ENCODE results near the gene NAA15.
"Not testable (repeated sequence)": the region's sequence is repeated elsewhere in the genome, so short reads cannot be mapped to it uniquely, and the experiment has no call there.

Gene NAA15

DNA sequence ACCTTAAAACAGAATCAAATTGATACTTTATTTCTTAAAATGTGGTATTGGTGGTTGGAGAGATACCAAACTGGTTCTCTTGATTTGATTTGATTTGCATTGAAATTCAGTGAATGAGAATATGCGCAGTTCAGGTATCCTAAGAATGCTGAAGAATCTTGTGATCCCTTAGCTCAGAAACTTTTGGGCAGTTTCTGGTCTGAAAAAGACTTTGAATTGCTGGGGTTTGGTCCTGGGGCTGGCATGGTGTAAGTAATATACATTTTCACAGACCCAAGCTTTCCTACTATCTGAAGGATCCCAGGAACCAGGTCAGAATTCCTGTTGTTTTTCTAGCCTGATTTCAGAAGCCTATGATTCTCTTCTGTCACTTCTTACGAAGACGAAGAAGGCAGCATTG lies 159.3 kb downstream of the NAA15 start:
- no peak overlapping the region for H3K27ac Mint-ChIP-seq
- H3K36me3 Mint-ChIP-seq (ENCODE audit: low read depth) = peaks cover 15% of the 10 kb centered on the region
- peaks cover 43% of the 10 kb centered on the region for H3K4me1 Mint-ChIP-seq (ENCODE audit: low read depth)
- H3K27me3 Mint-ChIP-seq = no peaks in the 10 kb centered on the region
- H3K4me3 Mint-ChIP-seq = no peak overlapping the region
- no peaks in the 10 kb centered on the region for H3K9me3 Mint-ChIP-seq

DNA sequence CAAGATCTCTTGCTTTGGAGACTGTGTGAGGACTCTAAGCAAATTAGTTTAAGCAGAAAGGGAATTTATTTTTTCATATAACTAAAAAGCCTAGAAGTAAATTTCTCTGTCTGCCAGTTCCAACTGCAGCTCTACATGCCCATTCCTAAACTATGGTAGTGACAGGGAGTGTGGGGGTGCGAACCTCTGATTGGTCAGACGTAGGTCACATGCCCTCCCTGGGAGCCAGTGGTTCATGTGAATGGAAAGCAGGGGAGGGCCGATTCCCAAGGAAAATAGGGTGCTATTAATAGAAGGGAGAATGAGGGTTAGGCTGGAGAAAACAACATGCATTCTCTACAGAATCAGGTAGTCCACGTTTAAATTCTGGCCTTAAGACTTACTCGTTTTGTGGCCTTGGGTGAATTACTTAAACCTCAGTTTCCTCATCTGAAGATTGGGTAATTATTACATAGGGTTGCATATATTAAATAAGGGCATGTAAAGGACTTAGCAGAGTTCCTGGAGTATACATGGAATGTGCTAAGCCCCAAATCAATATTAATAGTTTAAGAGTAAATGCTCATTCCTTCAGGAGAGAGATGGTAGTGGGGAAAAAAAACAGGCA lies 159.8 kb downstream of the NAA15 start:
- Mint-ChIP-seq H3K9me3 (no peaks in the 10 kb centered on the region), H3K27ac (no peak overlapping the region), H3K4me3 (no peak overlapping the region), H3K4me1 (ENCODE audit: low read depth) (peaks cover 40% of the 10 kb centered on the region), H3K27me3 (no peaks in the 10 kb centered on the region), H3K36me3 (ENCODE audit: low read depth) (peaks cover 15% of the 10 kb centered on the region)

DNA sequence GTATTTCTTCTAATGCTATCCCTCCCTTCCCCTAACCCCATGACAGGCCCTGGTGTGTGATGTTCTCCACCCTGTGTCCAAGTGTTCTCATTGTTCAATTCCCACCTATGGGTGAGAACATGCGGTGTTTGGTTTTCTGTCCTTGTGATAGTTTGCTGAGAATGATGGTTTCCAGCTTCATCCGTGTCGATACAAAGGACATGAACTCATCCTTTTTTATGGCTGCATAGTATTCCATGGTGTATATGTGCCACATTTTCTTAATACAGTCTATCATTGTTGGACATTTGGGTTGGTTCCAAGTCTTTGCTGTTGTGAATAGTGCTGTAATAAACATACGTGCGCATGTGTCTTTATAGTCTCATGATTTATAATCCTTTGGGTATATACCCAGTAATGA lies 163.2 kb downstream of the NAA15 start:
- Mint-ChIP-seq H3K36me3 (ENCODE audit: low read depth) (peaks cover 31% of the 10 kb centered on the region), H3K9me3 (peaks cover 12% of the 10 kb centered on the region)

DNA sequence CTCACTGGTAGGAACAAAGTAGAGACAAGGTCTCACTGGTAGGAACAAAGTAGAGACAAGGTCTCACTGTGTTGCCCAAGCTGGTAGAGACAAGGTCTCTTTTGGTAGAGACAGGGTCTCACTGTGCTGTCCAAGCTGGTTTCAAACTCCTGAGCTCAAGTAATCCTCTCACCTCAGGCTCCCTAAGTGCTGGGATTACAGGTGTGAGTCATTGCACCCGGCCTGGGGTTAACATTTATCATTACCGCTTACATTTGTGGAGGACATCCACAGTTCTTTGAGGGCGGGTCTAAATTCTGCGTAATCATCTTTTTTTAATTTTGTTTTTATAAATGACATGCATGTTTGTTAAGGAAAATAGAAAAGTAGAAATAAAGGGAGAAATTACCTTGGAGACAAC lies 164.6 kb downstream of the NAA15 start:
- Mint-ChIP-seq H3K27me3 (no peaks in the 10 kb centered on the region), H3K4me3 (no peak overlapping the region), H3K9me3 (peaks cover 12% of the 10 kb centered on the region), H3K4me1 (ENCODE audit: low read depth) (peaks cover 4% of the 10 kb centered on the region), H3K36me3 (ENCODE audit: low read depth) (peaks cover 28% of the 10 kb centered on the region), H3K27ac (no peak overlapping the region)

More for the DNA sequence above, 163.2 kb downstream of the NAA15 start:
- H3K27me3 Mint-ChIP-seq; H3K4me3 Mint-ChIP-seq; H3K4me1 Mint-ChIP-seq (ENCODE audit: low read depth); H3K27ac Mint-ChIP-seq: not testable (repeated sequence)

GRCh38 chr4:139468756-139469155 lies 167.5 kb downstream of the NAA15 start:
- H3K36me3 Mint-ChIP-seq (ENCODE audit: low read depth) = peaks cover 41% of the 10 kb centered on the region
- not testable (repeated sequence) for H3K4me3 Mint-ChIP-seq

GRCh38 chr4:139469216-139469615 lies 167.9 kb downstream of the NAA15 start:
- peaks cover 22% of the 10 kb centered on the region for H3K9me3 Mint-ChIP-seq
- H3K4me1 Mint-ChIP-seq (ENCODE audit: low read depth) = peaks cover 10% of the 10 kb centered on the region
- H3K27ac Mint-ChIP-seq = no peak overlapping the region
- H3K4me3 Mint-ChIP-seq = no peak overlapping the region
- H3K36me3 Mint-ChIP-seq (ENCODE audit: low read depth) = peaks cover 42% of the 10 kb centered on the region
- H3K27me3 Mint-ChIP-seq = no peaks in the 10 kb centered on the region

More at GRCh38 chr4:139468756-139469155, 167.5 kb downstream of the NAA15 start:
- not testable (repeated sequence) for H3K27me3 Mint-ChIP-seq; H3K27ac Mint-ChIP-seq; H3K4me1 Mint-ChIP-seq (ENCODE audit: low read depth)
- H3K9me3 Mint-ChIP-seq = peaks cover 22% of the 10 kb centered on the region
